Measurements from ENCODE around the gene CBX4.

- no peak for TF ChIP-seq CTCF (IDR thresholded peaks at IDR 0.05)
- no peak for TF ChIP-seq ZFX (IDR thresholded peaks at IDR 0.05; ENCODE audit: borderline replicate concordance)
These were observed 39.2 kb upstream of the CBX4 start for GRCh38 chr17:79878329-79878947.

All from 22Rv1 (cell line).